ENCODE measurements around the gene OSCP1.
"Not testable (repeated sequence)": the region's sequence is repeated elsewhere in the genome, so short reads cannot be mapped to it uniquely, and the experiment has no call there.

Gene OSCP1, protein sequence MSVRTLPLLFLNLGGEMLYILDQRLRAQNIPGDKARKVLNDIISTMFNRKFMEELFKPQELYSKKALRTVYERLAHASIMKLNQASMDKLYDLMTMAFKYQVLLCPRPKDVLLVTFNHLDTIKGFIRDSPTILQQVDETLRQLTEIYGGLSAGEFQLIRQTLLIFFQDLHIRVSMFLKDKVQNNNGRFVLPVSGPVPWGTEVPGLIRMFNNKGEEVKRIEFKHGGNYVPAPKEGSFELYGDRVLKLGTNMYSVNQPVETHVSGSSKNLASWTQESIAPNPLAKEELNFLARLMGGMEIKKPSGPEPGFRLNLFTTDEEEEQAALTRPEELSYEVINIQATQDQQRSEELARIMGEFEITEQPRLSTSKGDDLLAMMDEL

DNA sequence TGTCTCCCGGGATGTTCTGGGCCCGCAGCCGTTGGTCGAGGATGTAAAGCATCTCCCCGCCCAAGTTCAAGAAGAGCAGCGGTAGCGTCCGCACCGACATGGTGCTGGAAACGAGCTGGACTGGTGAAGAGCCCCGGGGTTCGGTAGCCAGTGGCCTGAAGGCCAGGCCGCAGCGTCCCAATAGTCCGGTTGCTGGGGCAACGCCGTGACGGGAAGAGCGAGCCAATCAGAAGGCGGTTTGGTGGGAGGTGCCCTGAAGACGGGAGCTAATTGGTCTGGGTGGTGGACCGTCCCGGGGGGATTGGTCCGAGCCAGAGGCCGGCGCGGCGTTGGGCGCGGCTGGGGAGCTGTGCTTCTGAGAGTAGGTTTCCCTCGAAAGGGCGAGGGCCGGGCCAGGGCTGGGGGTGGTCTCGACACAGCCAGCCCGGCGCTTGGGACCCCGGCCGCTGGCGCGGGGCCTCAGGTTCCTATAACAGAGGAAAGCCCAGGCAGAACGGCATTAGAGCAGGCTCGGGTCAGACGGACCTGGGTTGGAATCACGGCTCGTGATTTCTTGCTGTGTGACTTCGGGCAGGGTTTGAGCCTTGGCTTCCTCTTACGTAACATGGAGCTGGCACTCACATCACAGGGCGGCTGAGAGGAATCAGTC lies at the start of gene OSCP1:
TSS of gene OSCP1 (minus strand) at position 182 of the 649 bp plus-strand sequence. CDS start at position 100, 82 bp downstream.
- peak; percentile 73 for DNase-seq

DNA sequence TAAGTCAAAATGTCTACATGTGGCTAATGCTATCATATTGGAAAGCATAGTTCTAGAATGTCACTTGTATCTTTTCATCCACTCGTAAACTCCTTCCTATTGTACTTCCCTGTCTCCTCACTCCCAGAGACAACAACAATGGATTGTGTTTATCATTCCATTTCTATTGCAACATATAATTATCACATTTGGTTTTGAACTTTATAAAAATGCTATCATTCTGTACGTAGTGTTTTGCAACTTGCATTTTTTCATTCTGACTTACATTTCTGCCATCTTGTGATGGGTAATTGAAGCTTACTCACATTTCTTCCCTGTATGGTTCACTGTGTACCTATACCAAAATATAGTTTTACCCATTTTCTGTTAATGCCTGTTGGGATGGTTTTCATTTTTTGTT lies 47.0 kb upstream of the OSCP1 start:
- DNase-seq = no peak

GRCh38 chr1:36494971-36495370 lies 44.7 kb upstream of the OSCP1 start:
- no peak for DNase-seq

GRCh38 chr1:36493524-36493923 lies 43.3 kb upstream of the OSCP1 start:
- no peak for DNase-seq

DNA sequence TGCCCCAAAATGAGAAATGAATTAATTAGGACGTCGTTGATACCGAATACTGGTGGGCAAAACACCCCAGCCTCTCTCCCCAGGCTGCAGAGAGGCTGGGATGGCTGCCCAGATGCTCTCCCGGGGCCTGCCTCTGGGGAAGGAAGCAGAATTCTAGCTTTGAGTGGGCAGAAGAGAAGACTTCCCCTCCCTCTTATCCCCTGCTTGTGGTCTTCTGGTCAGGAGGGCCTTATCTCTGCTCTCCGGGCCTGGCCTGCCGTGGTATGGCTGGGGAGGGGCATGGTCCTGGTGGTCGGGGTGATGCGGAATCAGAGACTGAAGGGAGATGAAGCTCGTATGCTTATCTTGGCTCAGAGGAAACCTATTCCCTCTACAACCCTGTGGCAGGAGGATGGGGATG lies 42.2 kb upstream of the OSCP1 start:
- no peak for DNase-seq

DNA sequence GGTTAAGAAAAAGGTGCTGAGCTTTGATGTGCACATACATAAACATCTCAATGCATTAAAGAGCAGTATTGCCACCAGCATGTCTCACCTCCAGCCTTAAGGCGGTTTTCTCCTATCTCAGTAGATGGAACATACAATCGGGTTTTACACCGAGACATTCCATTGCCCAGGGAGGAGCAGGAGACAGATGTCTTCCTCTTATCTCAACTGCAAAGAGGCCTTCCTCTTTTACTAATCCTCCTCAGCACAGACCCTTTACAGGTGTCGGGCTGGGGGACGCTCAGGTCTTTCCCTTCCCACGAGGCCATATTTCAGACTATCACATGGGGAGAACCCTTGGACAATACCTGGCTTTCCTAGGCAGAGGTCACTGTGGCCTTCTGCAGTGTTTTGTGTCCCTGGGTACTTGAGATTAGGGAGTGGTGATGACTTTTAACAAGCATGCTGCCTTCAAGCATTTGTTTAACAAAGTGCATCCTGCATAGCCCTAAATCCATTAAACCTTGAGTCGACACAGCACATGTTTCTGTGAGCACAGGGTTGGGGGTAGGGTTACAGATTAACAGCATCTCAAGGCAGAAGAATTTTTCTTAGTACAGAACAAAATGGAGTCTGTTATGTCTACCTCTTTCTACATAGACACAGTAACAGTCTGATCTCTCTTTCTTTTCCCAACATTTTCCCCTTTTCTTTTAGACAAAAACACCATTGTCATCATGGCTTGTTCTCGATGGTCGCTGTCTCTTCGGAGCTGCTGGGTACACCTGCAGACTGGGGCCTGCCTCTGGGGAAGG lies 39.2 kb upstream of the OSCP1 start:
- not testable (repeated sequence) for DNase-seq

DNA sequence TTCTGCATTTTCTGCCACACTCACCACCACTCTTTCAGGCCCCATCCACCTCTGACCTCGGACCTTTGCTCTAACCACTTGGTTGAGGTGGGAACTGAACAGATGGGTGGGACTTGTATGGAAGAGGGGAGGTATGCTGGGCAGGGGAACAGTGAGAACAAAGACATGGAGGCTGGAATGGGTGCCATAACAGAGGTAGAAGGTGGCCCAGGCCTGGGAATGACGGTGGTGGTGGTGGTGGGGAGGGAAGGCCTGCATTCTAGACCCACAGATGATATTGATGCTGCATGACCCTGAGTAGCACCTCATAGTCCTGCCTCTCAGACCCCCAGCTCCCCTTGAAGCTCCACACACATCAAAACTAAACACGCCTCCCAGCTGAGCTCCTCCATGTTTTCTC lies 37.7 kb upstream of the OSCP1 start:
- DNase-seq = no peak

- not testable (repeated sequence) for DNase-seq
Measured at GRCh38 chr1:36487336-36487725, 37.1 kb upstream of the OSCP1 start.

DNA sequence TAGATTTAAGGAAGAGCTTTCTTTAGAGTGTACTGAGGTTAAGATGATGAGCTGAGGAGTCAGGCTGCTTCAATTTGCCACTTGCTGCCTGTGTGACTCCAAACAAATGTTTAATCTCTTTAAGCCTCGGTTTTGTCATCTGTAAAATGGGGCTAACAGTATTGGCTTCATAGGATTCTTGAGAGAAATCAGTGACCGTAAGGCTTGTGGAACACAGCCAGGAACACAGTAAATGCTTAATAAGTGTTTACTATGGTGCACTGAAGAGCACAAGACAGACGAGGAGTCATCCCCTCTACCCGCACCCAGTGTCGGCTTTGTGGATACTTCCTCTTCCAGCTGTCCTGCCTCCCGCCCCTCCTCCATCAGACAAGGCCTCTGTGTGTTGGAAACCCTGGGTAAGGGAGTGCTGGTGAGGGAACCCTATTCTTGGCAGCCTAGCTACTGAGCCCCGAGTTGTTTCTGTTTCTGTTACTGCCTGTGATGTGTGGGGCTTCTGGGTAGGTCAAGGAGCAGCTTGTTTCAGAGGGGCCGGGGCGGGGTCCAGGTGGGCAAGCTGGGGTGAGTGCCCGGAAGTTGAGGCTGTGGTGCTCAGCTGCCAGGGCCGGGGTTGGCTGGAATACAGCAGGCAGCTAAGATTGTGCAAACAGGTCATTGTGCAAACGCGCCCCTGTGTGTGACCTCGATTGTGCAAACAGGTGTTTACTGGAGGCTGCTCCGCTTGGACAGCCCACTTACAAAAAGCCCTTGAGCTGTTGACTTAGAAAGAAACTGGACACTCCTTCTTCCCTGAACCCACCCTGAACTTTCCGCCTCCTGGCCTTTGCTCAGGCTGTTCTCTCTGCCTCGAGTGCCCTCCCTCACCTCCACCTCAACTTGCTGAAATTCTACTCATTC lies 36.4 kb upstream of the OSCP1 start:
- DNase-seq = no peak

GRCh38 chr1:36486093-36486438 lies 35.8 kb upstream of the OSCP1 start:
- no peak for DNase-seq

GRCh38 chr1:36484099-36484498 lies 33.8 kb upstream of the OSCP1 start:
- no peak for DNase-seq

GRCh38 chr1:36482724-36483388 lies 32.6 kb upstream of the OSCP1 start, which contains the start of gene CSF3R:
TSS of gene CSF3R (minus strand) at chr1:36482913. CDS start at chr1:36479496, 3,417 bp downstream.
- no peak for DNase-seq

DNA sequence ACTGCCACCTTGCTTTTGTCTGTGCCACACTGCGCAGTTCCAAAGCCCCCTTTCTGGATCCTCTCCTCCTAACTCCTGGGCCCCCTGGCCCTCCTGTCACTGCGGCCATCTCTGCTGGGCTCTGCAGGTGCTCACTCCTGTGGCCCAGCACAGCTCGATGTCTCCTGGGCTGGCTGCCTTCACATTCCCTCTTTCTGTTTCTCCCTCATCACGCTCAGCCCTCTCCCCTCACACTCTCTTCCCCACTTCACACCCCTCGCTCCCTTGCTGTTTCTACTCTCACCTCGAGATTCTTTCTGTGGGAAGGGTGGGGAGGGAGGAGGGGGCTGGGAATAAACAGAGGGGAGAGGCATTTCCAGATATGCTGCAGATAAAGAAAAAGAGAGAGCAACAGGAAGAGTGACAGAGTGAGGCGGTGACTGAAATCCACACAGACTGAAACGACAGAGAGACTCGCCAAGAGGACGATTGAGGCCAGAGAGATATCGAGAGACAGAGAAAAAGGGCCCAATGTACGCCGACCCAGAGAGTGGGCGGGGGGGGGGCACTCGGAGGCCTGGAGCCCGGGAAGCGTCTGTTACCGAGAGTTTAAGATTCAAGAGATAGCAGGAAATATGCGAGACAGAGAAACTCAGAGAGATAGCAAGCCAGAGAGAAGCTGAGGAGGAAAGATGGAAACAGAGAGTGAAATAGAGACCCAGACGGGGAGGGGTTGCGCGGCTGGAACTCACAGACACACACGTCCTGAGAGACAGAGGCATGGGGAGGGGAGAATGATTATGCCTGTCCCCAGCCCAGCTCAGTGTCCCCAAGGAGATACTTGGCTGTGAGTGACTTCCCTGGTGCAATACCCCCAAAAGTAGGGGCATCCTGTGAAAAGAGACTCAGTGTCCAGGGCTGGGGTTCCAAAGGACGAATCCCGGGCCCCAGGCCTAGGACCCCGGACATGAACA lies 31.8 kb upstream of the OSCP1 start:
- DNase-seq = no peak

DNA sequence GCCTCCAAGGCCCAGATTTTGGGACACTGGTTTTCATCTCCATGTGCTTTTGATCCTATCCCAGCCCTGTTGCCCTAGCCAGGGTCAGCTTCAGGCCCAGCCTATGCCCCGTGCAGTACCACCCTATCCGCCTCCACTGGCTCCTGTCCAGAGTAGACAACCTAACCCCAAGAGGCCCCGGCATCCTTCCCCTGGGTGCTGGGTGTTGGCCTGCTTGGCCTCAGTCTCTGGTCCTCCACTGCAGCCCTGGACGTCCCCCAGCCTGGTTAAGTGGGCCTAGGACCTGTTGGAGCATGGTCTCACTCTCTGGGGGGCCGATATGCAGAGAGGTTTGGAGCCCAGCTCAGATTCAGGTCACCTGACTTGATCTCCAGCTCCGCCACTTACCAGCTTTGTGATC lies 30.8 kb upstream of the OSCP1 start:
- DNase-seq = no peak

- no peak for DNase-seq
Measured at GRCh38 chr1:36480161-36480560, 29.9 kb upstream of the OSCP1 start.

DNA sequence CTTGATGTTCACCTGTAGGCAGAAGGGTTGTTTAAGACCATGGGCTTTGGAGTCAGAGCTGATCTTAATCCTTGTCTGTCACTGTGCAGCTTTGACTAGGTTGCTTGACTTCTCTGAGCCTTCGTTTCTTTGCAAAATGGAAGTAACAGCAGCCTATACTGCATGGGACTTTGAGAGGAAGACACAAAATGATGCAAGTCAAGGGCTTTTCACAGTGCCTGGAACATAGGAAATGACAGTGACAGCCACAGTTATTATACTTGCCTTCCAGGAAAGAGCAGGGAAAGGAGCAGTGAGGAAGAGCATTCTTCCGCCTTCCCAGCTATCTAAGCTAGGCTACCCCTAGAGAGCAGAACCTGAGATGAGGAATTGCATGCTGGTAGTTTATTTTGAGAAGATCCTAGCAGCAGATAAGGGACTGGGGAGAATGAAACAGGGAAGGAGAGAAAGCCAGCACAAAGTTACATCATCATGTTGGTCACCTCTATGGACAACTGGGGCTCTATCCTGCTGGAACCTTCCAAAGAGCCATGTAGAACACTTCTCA lies 29.3 kb upstream of the OSCP1 start:
- no peak for DNase-seq

DNA sequence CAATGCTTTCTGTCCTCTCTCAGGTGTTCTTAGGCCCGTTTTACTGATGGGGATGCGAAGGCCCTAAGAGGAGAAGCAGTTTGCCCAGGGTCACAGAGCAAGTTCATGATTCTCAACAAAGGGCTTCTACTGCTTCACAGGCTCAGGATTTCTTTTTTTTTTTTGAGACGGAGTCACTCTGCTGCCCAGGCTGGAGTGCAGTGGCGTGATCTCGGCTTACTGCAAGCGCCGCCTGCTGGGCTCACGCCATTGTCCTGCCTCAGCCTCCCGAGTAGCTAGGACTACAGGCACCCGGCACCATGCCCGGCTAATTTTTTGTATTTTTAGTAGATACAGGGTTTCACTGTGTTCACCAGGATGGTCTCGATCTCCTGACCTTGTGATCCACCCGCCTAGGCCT lies 27.4 kb upstream of the OSCP1 start:
- not testable (repeated sequence) for DNase-seq

GRCh38 chr1:36476945-36477344 lies 26.7 kb upstream of the OSCP1 start:
- no peak for DNase-seq

GRCh38 chr1:36475910-36476604 lies 25.8 kb upstream of the OSCP1 start:
- DNase-seq = no peak

DNA sequence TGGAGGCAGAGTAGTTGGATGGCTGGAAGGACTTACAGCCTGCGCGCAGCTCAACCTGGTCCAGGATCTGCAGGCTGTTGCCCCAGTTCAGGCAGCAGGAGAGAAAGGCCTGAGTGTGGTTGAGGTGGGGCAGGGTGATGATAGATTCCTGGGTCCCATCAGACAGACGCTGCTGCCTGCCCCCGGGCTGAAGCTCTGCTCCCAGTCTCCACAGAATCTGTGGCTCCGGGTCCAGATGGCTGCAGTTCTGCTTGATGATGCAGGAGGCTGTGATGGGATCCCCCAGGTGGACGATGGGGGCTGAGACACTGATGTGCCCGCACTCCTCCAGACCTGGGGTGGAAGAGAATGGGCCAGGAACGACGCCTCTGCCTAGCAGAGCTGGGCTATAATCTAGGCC lies 25.1 kb upstream of the OSCP1 start:
- no peak for DNase-seq

Measured in GOT3 (cell line).